ENCODE results near the gene DCHS1.

DCHS1 gene

DNA sequence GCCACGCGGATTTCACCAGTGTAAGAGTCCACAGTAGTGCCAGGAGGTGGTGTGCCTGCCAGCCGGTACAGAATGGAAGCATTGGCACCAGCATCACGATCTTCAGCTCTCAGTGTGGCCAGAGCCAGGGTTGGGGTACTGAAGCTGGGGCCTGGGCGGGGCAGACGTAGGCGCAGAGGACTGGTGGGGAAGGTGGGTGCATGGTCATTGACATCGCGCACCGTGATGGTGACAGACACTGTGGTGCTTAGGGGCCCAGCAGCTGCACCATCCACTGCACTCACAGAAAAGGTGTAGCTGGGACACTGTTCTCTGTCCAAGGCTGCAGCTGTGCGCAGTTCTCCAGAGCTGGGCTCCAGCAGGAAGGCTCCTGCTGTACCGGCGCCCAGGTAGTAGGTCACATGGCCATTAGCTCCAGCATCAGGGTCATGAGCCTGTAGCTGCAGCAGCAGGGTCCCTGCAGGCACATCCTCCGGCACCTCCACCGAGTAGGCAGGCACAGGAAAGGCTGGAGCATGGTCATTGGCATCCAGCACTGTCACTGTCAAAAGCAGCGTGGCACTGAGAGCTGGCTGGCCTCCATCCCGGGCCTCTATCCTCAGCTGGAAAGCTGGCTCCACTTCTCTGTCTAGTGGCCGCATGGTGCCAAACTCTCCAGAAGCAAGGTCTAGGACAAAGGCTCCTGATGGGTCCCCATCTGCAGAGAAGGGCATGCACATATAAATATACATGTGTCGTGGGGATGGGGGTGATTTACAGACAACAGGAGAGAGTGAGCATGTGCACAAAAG lies 28.4 kb downstream of the DCHS1 start:
- no peak for DNase-seq

DNA sequence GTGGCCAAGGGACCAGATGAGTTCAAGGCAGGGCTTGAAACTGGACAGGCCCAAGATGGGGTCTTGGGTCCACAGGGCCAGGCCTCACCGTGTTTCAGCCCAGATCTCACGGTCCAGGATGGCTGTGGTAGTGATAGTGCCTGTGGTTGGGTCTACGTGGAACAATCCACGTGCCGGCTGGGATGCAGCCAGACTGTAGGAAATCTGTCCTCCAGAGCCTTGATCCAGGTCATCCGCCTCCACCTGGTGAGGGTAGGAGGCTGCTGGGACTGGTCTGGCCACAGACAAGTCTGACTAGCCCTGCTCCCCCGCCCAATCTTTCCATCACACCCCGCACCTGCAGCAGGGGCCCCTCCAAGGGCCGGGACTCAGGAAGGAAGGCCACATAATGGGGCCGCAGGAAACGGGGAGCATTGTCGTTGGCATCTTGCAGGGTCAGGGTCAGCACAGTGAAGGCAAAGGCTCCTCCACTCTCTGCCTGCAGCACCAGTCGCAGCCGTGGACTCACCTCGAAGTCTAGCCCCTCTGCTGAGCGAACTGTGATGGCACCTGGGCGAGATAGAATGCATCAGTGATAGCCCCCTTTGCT lies 29.7 kb downstream of the DCHS1 start:
- no peak for DNase-seq

DNA sequence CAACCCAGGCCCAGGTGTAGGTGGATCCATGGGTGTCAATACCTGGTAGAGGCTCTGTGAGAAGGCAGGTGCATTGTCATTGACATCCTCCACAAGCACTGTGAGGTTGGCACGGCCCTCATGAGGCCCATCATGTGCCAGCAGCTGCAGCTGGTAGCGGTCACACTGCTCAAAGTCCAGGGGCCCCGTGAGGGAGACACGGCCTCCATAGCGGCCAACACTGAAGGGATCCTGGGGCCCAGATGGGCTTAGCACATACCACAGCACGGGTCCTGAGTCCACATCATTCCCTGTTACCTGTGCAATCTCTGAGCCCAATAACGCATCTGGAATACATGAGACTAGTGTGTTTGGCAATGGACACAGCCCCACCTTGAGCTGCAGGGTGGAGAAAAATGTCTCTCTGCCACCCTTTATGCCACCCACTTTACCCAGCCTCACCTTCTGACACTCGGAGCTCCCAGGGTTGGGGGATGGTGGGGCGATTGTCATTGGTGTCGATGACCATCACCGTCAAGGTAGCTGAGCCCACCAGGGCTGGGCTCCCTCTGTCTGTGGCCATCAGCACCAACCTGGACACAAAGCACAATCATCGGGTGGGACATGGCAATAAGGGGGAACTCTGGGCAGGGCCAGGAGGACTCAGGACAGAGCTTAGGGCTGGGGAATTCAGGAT lies 30.3 kb downstream of the DCHS1 start:
- no peak for DNase-seq

DNA sequence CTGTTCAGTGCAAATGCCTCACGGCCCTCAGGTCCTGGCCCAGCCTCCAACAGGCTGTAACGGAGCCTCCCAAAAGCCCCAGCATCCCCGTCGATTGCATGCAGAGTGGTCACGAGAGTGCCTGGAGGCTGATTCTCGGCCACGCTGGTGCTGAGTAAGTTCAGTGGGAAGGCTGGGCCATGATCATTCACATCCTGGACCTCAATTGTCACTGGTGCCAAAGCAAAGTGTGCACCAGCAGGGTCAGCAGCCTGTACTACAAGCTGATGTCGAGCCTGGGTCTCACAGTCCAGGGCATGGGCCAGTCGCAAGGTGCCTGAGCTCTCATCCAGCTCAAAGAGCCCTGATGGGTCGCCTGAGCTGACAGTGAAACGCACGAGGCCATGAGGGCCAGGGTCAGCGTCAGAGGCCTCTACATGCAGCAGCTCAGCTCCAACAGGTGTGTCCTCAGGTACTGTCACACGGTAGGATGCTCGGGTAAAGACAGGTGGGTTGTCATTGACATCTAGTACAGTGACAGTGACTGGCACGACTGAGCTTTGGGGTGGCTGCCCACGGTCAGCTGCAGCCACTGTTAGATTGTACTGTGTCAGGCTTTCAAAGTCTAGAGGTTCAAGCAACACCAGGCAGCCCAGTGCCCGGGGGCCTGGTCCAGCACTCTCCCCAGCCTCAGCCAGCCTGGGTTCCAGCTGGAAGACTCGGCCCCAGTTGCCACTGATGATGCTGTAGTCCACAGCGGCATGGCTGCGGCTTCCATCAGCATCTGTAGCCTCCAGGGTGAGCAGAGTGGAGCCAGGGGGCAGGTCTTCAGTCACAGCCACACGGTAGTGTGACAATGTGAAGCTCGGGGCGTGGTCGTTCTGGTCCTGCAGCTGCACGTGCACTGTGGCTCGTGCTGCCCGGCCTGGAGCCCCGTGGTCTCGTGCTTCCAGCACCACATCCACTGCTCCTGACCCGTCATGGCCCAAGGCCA lies 31.9 kb downstream of the DCHS1 start:
- DNase-seq = no peak

DNA sequence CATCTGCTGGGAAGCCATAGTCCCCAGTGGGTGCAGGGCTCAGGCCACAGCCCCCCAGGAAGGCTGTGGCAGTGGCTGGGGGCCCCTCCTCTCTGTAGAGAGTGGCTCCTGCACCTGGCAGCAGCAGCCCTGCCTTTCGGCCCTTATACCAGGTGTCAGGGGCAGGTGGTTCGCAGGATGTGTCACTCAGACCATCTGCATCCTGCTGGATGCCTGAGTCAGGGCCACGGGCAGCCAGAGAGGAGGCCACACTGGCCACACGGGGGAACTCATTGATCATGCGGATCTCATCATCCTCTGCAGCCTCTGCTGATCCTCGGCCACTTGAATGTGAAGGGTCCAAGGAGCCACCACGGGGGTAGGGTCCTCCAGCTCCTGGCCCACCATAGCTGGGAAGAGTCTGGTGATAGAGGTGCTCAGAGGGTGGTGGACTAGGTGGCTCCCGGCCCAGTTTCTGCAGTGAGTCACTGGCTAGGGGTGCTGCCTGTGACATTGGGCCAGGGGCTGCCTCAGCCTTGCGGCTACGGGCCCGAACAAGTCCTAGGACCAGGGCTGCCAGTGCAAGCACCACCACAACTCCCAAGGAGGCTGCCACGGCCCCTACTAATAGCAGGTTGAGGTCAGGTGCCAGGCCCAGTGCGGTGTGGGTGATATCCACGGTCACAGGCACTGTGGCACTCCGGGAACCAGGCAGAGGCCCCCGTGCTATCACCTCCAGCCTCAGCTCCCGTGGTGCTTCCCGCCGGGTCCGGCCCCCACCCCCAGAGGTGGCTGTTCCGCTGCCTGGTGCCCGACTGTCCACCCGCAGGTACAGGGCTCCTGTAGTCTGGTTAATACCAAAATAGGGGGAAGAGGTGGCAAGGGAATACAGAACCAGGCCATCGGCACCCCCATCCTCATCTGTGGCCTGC lies 33.1 kb downstream of the DCHS1 start:
- no peak for DNase-seq

DNA sequence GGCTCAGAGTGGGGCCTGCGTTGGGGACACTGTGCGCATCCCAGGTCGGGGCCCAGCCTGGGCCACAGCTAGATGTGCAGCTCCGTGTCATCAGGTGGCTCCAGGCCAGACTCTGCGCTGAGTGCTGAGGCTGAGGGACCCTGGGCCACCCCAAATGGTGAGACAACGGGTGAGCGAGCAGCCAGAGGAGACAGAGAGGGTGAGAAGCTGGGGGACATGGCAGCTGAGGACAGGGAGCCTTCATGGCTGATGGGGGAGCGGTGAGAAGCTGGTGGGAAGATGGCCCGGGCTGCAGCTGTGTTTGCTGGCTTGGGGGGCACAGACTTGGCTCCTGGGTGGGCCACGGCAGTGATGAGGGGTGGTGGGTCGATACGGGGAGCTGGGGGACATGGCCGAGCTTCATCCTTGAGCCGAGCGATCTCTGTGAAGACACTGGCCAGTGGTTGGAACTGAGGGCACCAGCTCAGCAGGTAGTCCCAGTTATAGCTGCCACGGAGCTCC lies 33.8 kb downstream of the DCHS1 start:
- no peak for DNase-seq

DNA sequence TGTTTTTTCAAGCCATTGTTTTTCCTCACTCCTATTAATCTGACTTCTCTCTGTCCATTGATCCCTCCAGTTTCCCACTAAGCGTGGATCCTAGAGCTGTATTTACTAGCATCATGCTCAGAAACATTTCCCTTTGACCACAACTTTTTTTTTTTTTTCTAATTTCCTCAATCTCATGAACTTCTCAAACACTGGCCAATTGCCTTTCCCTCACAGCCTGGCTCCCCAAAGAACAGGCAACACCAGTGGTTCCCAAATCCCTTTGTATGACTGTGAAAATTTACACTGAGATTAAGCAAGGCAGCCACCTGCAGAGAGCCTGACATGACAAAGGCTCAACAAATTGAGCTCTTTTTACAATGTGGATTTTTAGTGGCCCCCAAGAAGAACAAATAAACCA lies 35.0 kb downstream of the DCHS1 start:
- no peak for DNase-seq

DNA sequence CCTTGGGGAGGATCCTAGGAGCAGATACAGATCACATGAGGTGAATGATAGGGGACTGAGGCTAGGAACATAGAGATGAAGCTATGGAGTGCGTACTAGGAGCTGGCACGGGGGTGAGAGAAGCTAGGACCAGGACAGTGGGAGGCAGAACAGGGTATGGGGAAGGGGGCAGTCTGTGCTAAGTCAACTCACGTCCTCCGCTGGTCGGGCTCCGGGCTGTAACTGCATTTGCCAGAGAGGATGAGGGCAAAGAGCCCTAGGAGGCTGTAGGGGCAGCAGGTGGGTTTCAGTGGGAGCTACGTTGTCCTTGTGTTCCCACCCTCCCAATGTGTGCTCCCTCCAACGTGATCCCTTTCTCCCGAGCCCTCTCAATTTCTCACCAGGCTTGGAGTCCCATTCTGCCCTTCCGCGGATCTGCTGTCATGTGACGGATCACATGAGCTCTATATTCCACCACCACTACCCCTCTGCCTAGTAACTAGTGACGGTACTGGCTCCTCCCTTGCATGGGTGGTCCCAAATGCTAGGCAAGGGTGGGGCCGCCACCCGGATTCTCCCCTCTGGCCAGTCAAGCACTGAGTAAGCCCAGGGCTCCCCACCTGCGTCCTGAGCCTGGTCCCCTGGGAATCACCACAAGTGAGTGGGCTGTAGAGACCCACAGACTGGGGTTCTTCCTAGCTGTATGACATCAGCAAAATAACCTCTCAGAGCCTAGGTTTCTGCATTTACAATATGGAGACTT lies 36.4 kb downstream of the DCHS1 start, which contains the start of gene TPP1:
TSS of gene TPP1 (minus strand) at position 419 of the 742 bp plus-strand sequence. CDS start at position 397, 22 bp downstream.
- peak; percentile 94 for DNase-seq

DNA sequence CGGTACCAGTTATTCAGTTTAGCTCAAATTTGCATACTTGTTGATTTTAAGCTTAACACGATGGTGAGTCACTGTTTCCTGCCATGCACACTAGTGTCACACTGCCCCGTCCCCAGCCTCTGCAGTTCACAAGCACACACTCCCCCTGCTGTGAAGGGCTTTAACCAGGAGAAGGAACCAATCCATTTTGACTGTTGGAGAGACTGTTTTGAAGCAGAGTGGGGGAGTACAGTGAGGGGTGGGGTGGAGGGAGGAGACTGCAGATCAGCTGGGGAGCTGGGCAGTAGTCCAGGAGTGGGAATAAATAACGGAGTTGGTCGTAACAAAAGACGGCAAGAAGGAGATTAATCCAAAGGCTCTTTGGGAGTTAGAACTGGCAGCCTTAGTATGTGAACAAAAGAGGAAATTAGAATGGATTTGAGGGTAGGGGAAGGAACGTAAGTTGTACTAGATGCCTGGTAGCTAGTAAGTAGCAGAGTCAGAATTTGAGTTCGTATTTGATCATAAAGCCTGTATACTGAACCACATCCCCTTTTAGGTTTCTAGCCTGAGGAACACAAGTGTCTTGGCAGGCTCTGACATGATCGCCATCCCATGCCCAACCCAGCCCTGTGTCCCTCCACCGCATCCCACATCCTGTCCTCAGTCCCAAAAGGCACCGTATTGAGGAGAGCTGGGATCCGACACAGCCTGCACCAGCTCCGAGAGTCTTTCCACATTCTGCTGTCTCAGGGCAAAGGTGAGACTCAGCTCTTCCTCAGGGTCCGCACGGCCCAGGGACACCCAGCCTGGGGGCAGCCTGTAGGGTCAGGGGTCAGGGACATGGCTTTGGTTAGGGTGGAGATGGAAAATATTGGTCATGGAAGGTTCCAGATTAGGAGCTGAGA lies 37.2 kb downstream of the DCHS1 start:
- DNase-seq = no peak

DNA sequence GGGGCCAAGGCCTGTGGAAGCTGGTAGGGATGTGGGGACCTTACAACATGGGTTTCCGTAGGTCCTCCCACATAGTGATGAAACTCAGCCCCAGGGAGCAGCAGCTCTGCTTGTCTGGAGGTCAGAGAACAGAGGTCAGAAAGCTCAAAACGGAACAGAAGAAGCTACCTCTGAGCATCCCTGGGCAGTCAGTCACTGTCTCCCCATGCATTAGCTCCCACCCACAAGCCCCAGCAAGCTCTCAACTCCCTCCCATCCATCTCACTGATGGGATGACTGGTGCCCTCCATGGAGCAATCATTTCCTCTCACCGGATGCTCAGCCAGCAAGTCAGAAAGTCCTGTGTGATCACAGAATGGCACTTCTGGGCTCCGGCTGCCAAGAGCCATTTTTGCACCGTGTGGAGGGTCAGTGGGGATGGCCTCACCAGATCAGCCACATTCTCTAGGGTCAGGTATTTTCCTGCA lies 38.3 kb downstream of the DCHS1 start:
- DNase-seq = no peak

DNA sequence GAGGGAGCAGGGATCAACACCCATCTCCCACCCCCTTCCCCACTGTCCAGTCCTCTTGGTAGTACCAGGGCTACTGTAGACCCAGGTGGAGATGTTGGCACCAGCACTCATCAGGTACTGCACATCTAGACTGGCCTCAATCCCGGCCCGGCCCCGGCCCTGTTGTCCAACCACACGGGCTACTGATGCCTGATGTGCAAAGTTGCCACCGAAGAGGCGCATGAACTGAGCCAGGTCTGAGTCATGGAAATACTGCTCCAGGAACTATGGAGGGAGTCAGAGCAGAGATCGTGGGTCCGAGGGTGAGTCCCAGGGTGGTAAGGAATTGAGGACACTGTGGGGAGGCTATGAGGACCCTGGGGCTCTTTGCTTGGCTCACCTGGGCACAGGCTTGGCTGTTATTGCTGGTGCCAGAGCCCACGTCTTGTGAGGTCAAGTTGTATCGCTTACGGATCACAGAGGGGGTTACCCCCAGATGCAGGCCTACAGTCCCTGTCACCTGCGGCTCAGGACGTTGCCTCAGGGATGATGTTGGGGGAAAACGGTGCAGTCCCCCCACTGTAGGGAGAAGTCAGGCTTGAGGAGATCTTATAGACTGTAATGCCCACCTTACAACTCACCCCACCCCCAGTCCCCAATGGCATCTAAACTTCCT lies 38.9 kb downstream of the DCHS1 start:
- DNase-seq = no peak

DNA sequence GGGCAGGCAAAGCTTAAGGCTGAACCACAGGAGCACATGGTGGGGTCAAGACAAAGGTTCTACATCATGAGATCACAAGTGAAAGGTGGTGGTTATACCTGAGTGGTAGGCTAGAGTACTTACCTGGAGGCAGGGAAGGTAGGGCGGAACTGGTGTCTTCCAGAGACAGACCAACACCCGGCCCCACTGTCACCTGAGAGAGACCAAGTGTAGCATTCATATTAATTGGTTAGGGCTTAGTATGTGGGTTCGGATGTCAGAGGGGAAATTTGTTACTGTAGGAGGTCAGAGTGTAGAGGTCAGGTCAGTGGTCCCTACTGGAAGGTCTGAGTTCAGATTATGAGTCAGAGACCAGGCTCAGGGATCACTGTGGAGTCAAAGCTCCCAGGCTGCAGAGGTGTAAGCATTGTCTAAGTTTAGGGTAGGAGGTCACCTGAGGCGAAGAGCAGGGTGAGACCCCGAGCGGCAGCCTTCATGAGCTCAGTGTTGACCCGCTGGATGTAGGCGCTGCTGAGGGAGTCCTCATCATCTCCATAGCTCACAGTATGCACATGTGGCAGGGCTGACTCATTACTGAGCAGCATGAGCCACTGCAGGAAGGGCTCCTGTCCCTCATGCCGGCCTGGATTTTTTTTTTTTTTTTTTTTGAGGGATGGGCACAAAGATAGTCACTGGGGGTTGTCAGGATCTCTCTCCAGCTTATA lies 39.6 kb downstream of the DCHS1 start:
- no peak for DNase-seq

DNA sequence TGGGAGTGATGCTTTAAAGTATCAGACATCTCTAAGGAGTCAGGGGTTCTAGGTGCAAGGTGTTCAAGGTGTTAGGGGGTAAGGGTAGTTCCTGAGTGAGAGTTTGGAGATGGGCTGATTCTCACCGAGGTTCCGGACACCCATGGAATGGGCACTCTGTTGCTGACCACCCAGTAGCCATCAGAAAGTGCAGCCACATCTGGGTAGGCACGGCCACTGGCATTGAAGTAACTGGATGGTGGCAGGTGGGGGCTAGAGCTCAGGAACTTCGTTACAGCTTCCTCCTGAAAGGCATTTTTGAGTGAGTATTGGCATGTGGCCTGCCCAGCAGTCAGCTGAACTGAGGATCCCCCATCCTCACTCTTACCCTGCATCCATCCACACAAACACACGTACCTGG lies 40.6 kb downstream of the DCHS1 start:
- DNase-seq = no peak

DNA sequence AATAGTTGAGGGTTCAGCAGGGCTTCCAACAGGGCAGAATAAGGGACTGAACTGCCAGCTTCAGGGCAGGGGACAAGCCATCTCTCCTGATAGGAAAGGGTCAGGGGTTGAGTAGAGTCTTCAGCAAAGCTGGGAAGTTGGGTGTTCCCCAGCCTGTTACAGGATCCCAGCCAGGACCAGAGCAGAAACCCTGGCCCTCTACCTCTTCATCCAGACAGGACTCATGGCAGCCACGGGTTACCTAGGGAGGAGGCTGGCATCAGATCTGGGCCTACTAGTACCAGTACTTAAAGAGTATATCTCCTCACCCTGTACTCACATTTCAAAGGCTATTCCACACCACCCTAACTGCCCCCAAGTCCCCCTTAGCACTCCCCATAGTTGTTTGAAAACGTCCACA lies 41.2 kb downstream of the DCHS1 start:
- DNase-seq = no peak

DNA sequence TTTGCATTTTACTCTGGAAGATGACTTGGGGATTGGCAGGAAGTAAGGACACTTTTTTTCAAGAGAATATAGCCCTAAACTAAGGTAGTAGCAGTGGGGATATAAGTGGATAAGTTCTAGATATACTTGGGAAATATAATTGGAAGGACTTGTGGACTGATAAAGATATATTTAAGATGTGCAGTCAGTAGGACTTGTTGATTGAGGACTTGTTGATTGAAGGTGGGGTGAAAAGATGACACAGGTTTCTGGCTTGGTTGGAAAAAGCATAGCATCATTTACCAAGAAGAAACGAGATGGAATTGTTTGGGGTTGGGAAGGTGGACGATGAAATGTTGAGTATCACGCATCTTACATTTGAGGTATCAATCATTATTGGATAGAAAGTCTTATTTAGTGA lies 42.1 kb downstream of the DCHS1 start:
- no peak for DNase-seq

DNA sequence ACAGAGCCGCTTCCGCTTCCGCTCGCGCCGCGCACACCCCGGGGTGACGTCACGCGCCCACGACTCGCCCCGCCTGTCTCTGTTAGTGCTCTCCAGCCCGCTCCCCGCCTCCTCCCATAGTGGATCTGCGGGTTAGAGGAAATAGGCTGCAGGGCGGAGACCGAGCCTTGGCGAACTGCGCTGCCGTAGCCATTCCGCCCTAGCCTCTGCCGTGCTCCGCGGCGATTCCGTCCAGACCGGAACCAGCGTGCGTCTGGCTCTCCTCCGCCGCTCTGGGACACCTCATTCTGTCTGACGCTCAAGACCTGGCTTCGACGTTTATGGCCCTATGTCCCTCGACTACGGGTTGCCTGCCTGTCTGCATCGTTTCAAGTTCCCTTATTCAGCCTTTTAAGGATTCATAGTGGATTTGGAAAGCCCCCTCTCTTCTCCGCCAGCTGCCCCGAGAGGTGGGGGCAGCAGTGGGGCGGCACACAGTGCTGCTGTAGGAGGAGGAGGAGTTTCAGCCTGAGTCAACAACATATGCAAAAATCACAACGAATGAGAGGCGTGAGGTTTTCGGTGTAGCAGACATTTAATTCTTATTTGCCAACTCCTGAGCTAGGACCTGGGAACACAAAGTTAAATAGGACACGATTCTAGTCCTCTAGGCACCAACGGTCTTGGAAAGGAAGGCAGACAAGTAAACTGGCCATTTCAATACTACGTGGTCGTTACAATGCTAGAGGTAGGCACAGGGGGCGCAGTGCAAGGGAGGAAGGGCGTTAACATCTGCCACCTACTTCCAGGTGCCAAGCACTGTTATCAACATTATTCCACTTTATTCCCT lies 43.2 kb downstream of the DCHS1 start, which contains the start of gene TAF10:
TSS of gene TAF10 (minus strand) at position 4 of the 829 bp plus-strand sequence. CDS start 27 bp downstream, outside the sequence.
- peak; percentile 92 for DNase-seq

DNA sequence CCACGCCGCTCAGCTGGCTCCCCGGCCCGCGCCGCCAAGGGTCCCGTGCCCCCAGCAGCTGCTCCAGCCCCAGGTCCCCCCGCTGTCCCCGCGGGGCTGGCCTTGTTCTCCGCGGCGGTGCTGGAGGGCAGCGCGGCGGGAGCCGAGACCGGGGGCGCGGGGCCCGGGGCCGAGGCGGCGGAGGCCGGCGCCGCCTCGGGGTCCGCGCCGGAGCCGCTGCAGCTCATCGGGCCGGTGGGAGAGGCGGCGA lies 43.7 kb downstream of the DCHS1 start:
- no peak for DNase-seq
